Keratinocyte (primary cell): ENCODE data around the gene OR7D2. TPM values are rescaled to one million over a fixed set of nuclear protein-coding genes. Genes with fewer than 3 reads are reported as not detected.

Experiments used
- DNase-seq: peaks from one replicate; pipeline ENCODE4 v3.0.0-alpha.2; 2011; ENCODE audit warnings: low read depth, missing footprints, low spot score
- FAIRE-seq: peaks from 2 replicates; lab custom pipeline; 2011; peaks lifted over from hg19 to GRCh38; lab: Jason Lieb, UNC
- H2AFZ ChIP-seq: 2 replicates; pipeline ENCODE4 v1.6.0; 2012; ENCODE audit warnings: low read length, control low read depth, inconsistent platforms; ENCODE audit not compliant: control insufficient read depth
- H3K27ac ChIP-seq: 2 replicates; pipeline ENCODE4 v1.5.1; 2011; ENCODE audit warnings: low read length; ENCODE audit not compliant: control insufficient read depth, insufficient read depth
- H3K27me3 ChIP-seq: 3 replicates; pipeline ENCODE4 v1.6.0; 2011; ENCODE audit warnings: low read length; ENCODE audit not compliant: control insufficient read depth, insufficient read depth; ENCODE audit errors: extremely low read depth
- H3K36me3 ChIP-seq, 2 experiments: 2 replicates in 1 of 2; 3 replicates in 1 of 2; pipeline ENCODE4 v1.5.1; 2011; ENCODE audit warnings: low read length in 2 of 2, mild to moderate bottlenecking in 1 of 2; ENCODE audit not compliant: control insufficient read depth in 2 of 2, insufficient read depth in 2 of 2; ENCODE audit errors: extremely low read depth in 1 of 2
- H3K4me1 ChIP-seq: 3 replicates; pipeline ENCODE4 v1.5.1; 2011; ENCODE audit warnings: low read length; ENCODE audit not compliant: control insufficient read depth, insufficient read depth; ENCODE audit errors: extremely low read depth
- H3K4me2 ChIP-seq: 3 replicates; pipeline ENCODE4 v1.6.0; 2011; ENCODE audit warnings: low read depth, low read length; ENCODE audit not compliant: control insufficient read depth, insufficient read depth; ENCODE audit errors: extremely low read depth
- H3K4me3 ChIP-seq, 3 experiments: fragments of 200-600 bp in 1 of 3; sonication (generic) in 1 of 3; 2 replicates in 2 of 3; 3 replicates in 1 of 3; pipeline ENCODE4 v1.5.1; 2011 to 2016; ENCODE audit warnings: low read length in 3 of 3, mild to moderate bottlenecking in 3 of 3, control low read depth in 2 of 3, inconsistent platforms in 1 of 3, low read depth in 1 of 3, mixed read lengths in 1 of 3, mixed run types in 1 of 3, moderate library complexity in 1 of 3; ENCODE audit not compliant: control insufficient read depth in 2 of 3, insufficient read depth in 2 of 3; ENCODE audit errors: extremely low read depth in 1 of 3
- H3K79me2 ChIP-seq: 2 replicates; pipeline ENCODE4 v1.6.0; 2012; ENCODE audit warnings: low read length; ENCODE audit not compliant: control insufficient read depth, insufficient read depth
- H3K9ac ChIP-seq: 3 replicates; pipeline ENCODE4 v1.6.0; 2011; ENCODE audit warnings: low read length; ENCODE audit not compliant: control insufficient read depth, insufficient read depth; ENCODE audit errors: extremely low read depth
- H3K9me1 ChIP-seq: 3 replicates; pipeline ENCODE4 v1.6.0; 2011; ENCODE audit warnings: low read length; ENCODE audit not compliant: control insufficient read depth, insufficient read depth; ENCODE audit errors: extremely low read depth
- H3K9me3 ChIP-seq: 2 replicates; pipeline ENCODE4 v1.5.1; 2012; ENCODE audit warnings: low read depth, low read length; ENCODE audit not compliant: control insufficient read depth
- H4K20me1 ChIP-seq: 3 replicates; pipeline ENCODE4 v1.6.0; 2011; ENCODE audit warnings: low read length; ENCODE audit not compliant: control insufficient read depth, insufficient read depth; ENCODE audit errors: extremely low read depth
- CTCF ChIP-seq, 3 experiments: IDR thresholded peaks in 1 of 3; conservative IDR thresholded peaks in 1 of 3; optimal IDR thresholded peaks in 1 of 3; 2 replicates in 2 of 3; 3 replicates in 1 of 3; pipeline versions ENCODE3 to v1.5.1; 2011; ENCODE audit warnings: low read length in 3 of 3, mild to moderate bottlenecking in 3 of 3, moderate library complexity in 2 of 3, control low read depth in 1 of 3, inconsistent platforms in 1 of 3; ENCODE audit not compliant: insufficient read depth in 2 of 3; ENCODE audit errors: extremely low read depth in 1 of 3
- EZH2 ChIP-seq: IDR thresholded peaks from one replicate; pipeline ENCODE4 v1.6.1; 2012; ENCODE audit warnings: inconsistent platforms, mild to moderate bottlenecking, low read length, moderate library complexity
- dilution Hi-C: fragments of 300-500 bp; cut with MboI; formaldehyde crosslinking; loops from one replicate; pipeline ENCODE4 v1.7.0; 2020; ENCODE audit warnings: low sequenced_read_pairs; ENCODE audit not compliant: extremely low pct_ligation_motif_present
- polyA plus RNA-seq, 5 experiments: library from polyadenylated mRNA; depleted of rRNA in 3 of 5; stranded (reverse) in 3 of 5; stranded (forward) in 1 of 5; unstranded in 1 of 5; fragments of >200 nt; gene quantifications; 1 replicate in 1 of 5; 2 replicates in 3 of 5; 3 replicates in 1 of 5; pipeline versions ENCODE4 v1.2.1 to v1.2.3, GENCODE V29; 2011 to 2012; ENCODE audit warnings: missing spikeins in 2 of 5, low read depth in 1 of 5, low replicate concordance in 1 of 5

The OR7D2 gene
- polyA plus RNA-seq, 1 donor (not counting 4 experiments of a cell fraction or from before 2014, with no cell fraction given) = 0.03 TPM

DNA sequence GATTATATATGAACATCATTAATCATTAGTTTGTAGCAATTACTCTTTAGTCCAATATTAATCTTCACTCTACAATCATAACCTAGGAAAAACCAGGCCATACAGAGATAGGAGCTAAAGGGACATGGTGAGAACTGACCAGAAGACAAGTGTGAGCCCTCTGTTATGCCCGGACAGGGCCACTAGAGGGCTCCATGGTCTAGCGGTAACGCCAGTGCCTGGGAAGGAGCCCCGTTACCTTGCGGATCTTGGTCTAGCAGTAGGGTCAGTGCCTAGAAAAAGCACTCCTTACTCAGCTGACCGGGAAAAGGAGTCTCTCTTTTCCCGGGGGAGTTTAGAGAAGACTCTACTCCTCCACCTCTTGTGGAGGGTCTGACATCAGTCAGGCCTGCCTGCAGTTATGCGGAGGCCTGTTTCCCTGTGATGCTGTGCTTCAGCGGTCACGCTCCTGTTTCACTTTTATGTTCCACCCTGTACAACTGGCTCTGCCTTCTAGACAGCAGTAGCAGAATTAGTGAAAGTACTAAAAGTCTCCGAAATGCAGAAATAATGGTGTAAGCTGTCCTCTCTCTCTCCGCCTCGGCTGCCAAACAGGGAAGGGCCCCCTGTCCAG, 26.8 kb downstream of the OR7D2 start:
- no peak for FAIRE-seq
- dilution Hi-C loops = no loop called here

GRCh38 chr19:9219489-9219888, 40.7 kb downstream of the OR7D2 start, which contains the start of gene OR7D4:
OR7D4 (minus strand) TSS chr19:9219589; CDS start chr19:9214837, 4,752 bp downstream.
- H3K27me3 ChIP-seq = no peaks in the 10 kb centered on the region
- dilution Hi-C loops = no loop called here
- no peaks in the 10 kb centered on the region for H3K79me2 ChIP-seq
- H3K4me2 ChIP-seq = no peak within 1 kb of the TSS
- H4K20me1 ChIP-seq = no peaks in the 10 kb centered on the region
- H3K9ac ChIP-seq = no peak within 1 kb of the TSS
- no peak for DNase-seq
- TF ChIP-seq CTCF (optimal IDR thresholded peaks at IDR 0.05 in 1 of 3, IDR thresholded peaks at IDR 0.05 in 1 of 3, conservative IDR thresholded peaks at IDR 0.05 in 1 of 3; ENCODE audit: extremely low read depth in 1 of 3, insufficient read depth in 2 of 3, low read length in 3 of 3) (no peak), EZH2 (no peak)
- no peak for FAIRE-seq
- H3K9me3 ChIP-seq = no peaks in the 10 kb centered on the region
- no peak within 1 kb of the TSS for H2AFZ ChIP-seq
- H3K9me1 ChIP-seq = no peaks in the 10 kb centered on the region
- no peaks in the 10 kb centered on the region for H3K36me3 ChIP-seq
- H3K4me3 ChIP-seq = no peak within 1 kb of the TSS
- H3K27ac ChIP-seq = no peak within 1 kb of the TSS
- H3K4me1 ChIP-seq = no peaks in the 10 kb centered on the region

More for the DNA sequence above, 26.8 kb downstream of the OR7D2 start:
- DNase-seq = no peak
- H3K9ac ChIP-seq = no peak overlapping the region
- TF ChIP-seq EZH2 (no peak), CTCF (optimal IDR thresholded peaks at IDR 0.05 in 1 of 3, IDR thresholded peaks at IDR 0.05 in 1 of 3, conservative IDR thresholded peaks at IDR 0.05 in 1 of 3; ENCODE audit: extremely low read depth in 1 of 3, insufficient read depth in 2 of 3, low read length in 3 of 3) (peak; percentile 61 to 90 (median 81))
- no peaks in the 10 kb centered on the region for H3K9me3 ChIP-seq
- H3K4me1 ChIP-seq = no peaks in the 10 kb centered on the region
- H4K20me1 ChIP-seq = no peaks in the 10 kb centered on the region
- H3K4me2 ChIP-seq = no peak overlapping the region
- H2AFZ ChIP-seq = peak overlapping the region; percentile 62
- no peak overlapping the region for H3K4me3 ChIP-seq
- H3K27me3 ChIP-seq = no peaks in the 10 kb centered on the region
- H3K79me2 ChIP-seq = no peaks in the 10 kb centered on the region
- H3K27ac ChIP-seq = no peak overlapping the region
- H3K9me1 ChIP-seq = no peaks in the 10 kb centered on the region
- H3K36me3 ChIP-seq = no peaks in the 10 kb centered on the region

Other genes with a start within 250 kb of the OR7D2 start
- gene MUC16, start 168.6 kb upstream of the OR7D2 start, polyA plus RNA-seq = 0.02 to 0.04 TPM (median 0.03 TPM) in 3 replicates
- not detected in 3 replicates for gene OR1M1, start 91.9 kb upstream of the OR7D2 start, polyA plus RNA-seq
- not detected in 3 replicates for gene OR7G2, start 71.5 kb upstream of the OR7D2 start, polyA plus RNA-seq
- not detected in 3 replicates for gene OR7G1, start 63.2 kb upstream of the OR7D2 start, polyA plus RNA-seq
- gene OR7G3, start 52.0 kb upstream of the OR7D2 start, polyA plus RNA-seq = not detected in 3 replicates
- gene ZNF317, start 38.6 kb upstream of the OR7D2 start, polyA plus RNA-seq = 15.7 to 25.9 TPM (median 21.9 TPM) in 3 replicates
- gene OR7D4, start 40.6 kb downstream of the OR7D2 start, polyA plus RNA-seq = not detected in 3 replicates
- not detected in 3 replicates for gene OR7E24, start 72.0 kb downstream of the OR7D2 start, polyA plus RNA-seq
- 3.7 to 4.0 TPM (median 4.0 TPM) in 3 replicates for gene ZNF699, start 130.9 kb downstream of the OR7D2 start, polyA plus RNA-seq
- gene ZNF559, start 145.2 kb downstream of the OR7D2 start, polyA plus RNA-seq = 6.4 to 13.1 TPM (median 12.8 TPM) in 3 replicates
- gene ZNF177, start 184.0 kb downstream of the OR7D2 start, polyA plus RNA-seq = 0.53 to 2.2 TPM (median 2.0 TPM) in 3 replicates